ENCODE data around the gene CD22.
"Not testable (repeated sequence)": the region's sequence is repeated elsewhere in the genome, so short reads cannot be mapped to it uniquely, and the experiment has no call there.

Gene CD22

DNA sequence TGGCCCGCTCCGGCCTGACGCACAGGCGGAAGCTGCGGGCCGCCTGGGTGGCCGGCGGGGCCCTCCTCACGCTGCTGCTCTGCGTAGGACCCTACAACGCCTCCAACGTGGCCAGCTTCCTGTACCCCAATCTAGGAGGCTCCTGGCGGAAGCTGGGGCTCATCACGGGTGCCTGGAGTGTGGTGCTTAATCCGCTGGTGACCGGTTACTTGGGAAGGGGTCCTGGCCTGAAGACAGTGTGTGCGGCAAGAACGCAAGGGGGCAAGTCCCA lies 23.1 kb downstream of the CD22 start:
- no peak overlapping the region for H3K4me3 ChIP-seq
- H3K27ac ChIP-seq = peak overlapping the region in 1 of 21 experiments; percentile 5

DNA sequence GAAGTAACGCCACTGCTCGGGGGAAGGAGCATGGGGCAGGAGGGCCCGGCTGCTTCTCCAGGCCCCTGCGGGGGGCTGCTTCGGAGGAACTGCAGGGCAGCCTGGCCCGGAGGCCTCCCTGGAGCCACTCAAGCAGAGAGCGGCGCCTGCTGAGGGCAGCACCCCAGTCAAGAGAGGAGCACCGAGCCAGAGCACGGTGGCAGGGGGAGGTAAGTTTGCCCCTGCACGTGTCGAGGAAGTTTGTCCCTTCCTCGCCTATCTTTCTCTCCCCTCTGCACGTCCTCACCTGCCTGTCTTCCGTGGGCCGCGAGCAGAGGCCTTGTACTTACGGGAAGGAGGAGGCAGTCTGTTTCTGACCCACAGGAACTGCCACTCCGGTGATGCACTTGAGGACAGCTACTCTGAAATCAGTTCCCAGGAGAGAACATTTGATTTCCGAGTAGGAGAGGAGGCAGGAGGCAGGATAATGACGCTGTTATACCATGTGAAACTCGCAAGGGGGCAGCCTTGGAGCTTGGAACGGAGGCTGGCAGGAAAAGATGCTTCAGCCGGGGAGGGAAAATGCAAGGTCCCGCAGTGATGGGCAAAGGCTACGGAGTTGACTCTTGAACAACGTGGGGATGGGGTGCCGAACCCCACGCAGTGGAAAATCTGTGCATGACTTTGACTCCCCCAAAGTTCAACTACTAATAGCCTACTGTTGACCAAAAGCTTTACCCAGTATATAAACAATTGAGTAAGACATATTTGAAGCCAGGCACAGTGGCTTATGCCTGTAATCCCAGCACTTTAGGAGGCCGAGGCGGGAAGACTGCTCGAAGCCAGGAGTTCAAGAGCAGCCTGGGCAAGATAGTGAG lies 23.7 kb downstream of the CD22 start:
- Histone ChIP-seq H3K4me3 (no peak overlapping the region), H3K27ac (peak overlapping the region in 1 of 21 experiments; percentile 5)

DNA sequence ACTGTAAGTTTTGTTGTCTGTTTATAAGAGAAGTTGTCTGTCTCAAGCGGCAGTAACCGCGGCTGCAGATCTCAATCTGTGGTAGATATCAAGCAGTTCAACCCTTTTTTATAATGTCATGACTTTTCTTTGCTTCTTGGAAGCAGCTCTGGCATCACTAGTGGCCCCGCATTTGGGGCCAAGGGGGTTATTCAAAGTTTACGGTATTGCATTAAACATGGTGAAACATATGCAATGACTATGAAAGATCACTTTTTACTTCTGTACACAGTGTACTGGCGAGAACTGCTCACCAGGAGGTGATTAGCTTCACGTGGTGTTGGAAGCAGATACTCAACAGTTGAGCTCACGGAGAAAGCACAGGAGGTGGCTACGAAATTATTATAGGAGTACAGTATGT lies 24.6 kb downstream of the CD22 start:
- H3K4me3 ChIP-seq = no peak overlapping the region

DNA sequence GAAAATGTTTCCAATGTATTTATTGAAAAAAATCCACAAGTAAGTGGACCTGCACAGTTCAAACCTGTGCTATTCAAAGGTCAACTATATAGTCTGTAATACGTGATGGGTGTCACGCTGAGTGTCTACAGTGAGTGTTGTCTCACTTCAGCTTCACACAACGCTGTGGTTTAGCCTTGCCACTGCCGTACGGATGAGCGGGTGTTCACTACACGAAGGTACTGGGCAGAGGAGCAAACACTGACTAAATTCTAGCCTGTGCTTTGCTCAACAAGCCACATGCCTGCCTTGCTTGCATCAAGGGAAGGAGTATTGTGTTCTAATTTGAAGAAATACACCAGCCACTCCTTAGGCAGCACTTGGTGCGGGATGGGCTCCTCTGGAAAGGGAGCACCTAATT lies 25.9 kb downstream of the CD22 start:
- Histone ChIP-seq H3K27ac (no peak overlapping the region), H3K4me3 (no peak overlapping the region)

More for the DNA sequence above, 24.6 kb downstream of the CD22 start:
- no peak overlapping the region for H3K27ac ChIP-seq

DNA sequence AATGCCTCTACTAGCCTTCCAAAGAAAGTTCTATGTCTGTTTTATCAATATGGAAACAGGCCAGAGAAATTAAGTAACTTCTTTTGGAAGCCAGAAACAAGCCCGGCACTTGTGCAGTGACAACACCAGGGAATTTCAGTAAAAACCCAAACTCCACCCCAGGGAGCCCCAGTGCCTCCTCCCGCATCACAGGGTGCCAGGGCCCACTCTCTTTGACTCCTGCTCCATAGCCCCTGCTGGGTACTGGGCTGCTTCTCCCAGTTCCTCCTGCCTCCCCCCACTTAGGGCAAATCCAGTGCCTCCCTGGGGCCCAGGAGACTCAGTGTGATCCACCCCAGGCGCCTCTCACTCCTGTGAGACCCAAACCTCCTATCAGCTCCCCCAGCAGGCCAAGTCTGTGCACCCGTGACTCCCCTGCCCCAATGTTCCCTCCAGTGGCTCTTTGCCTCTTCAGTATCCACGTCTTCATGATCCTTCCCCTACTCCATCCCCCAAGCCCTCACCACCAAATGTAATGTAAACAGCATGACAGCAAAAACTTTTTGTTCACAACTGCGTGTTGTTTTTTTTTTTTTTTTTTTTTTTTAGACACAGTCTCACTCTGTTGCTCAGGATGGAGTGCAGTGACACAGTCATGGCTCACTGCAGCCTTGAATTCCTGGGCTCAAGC lies 26.9 kb downstream of the CD22 start:
- no peak overlapping the region for H3K27ac ChIP-seq

DNA sequence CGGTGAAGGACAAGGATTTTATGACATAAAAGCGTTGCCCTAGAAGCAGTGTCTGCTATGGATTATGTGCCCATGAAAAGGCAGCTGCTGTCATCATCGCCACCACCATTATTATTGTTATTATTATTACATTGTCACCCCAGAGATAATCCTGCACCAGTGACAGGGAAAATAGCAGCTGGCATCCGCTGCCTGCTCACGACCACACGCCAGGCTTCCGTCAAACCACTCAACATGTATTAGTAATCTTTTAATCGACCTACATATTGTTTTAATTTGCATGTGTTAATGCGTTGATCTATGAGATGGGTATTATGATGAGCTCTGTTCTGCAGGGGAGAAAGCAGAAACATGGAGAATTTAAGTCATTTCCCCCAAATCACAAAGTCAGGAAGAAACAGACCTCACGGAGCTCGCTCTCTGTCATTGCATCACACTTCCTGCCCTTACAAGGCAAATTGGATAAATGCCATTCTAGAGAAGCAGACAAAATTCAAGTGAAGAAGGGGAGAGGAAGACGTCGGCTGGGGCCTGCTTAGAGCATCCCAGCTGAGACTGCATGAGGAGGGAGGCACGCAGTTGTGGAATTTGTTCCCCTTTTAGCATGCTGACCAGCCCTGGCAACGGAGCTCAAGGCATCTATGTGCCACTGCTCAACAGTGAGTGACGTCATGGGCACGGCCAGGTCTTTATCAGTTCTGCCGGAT lies 29.0 kb downstream of the CD22 start, which contains the start of gene FFAR3:
TSS of gene FFAR3 (plus strand) at position 594 of the 707 bp plus-strand sequence. CDS start 431 bp downstream, outside the sequence.
- H3K4me3 ChIP-seq = no peak within 1 kb of the TSS
- no peak within 1 kb of the TSS for H3K27ac ChIP-seq

More for the DNA sequence above, 26.9 kb downstream of the CD22 start:
- no peak overlapping the region for H3K4me3 ChIP-seq

DNA sequence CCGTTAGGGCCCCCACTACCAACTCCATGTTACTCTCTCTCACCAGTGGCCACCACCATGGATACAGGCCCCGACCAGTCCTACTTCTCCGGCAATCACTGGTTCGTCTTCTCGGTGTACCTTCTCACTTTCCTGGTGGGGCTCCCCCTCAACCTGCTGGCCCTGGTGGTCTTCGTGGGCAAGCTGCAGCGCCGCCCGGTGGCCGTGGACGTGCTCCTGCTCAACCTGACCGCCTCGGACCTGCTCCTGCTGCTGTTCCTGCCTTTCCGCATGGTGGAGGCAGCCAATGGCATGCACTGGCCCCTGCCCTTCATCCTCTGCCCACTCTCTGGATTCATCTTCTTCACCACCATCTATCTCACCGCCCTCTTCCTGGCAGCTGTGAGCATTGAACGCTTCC lies 29.8 kb downstream of the CD22 start:
- H3K4me3 ChIP-seq = not testable (repeated sequence)

DNA sequence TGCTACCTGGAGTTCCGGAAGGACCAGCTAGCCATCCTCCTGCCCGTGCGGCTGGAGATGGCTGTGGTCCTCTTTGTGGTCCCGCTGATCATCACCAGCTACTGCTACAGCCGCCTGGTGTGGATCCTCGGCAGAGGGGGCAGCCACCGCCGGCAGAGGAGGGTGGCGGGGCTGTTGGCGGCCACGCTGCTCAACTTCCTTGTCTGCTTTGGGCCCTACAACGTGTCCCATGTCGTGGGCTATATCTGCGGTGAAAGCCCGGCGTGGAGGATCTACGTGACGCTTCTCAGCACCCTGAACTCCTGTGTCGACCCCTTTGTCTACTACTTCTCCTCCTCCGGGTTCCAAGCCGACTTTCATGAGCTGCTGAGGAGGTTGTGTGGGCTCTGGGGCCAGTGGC lies 30.4 kb downstream of the CD22 start:
- not testable (repeated sequence) for H3K4me3 ChIP-seq

More for the DNA sequence above, 29.8 kb downstream of the CD22 start:
- H3K27ac ChIP-seq = not testable (repeated sequence)

DNA sequence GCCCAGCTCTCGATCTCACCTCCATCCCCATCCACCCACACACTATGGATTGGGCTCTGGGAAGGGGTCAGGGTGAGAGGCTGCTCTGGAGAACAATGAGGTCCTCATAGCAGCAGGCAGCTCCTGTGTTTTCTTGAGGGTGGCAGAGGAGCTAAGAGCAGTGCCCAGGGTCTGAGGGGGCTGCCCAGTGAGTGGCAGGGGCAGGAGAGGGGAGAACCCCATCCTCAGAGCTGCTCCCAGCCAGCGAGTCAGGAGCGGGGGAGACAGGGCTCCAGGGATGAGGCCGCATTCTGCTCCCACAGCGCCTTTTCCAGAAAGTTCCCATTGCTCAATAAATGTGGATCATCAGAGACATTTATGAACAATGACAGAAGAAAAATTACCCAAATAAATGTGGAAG lies 31.1 kb downstream of the CD22 start:
- not testable (repeated sequence) for H3K27ac ChIP-seq, H3K4me3 ChIP-seq

More for the DNA sequence above, 30.4 kb downstream of the CD22 start:
- not testable (repeated sequence) for H3K27ac ChIP-seq

DNA sequence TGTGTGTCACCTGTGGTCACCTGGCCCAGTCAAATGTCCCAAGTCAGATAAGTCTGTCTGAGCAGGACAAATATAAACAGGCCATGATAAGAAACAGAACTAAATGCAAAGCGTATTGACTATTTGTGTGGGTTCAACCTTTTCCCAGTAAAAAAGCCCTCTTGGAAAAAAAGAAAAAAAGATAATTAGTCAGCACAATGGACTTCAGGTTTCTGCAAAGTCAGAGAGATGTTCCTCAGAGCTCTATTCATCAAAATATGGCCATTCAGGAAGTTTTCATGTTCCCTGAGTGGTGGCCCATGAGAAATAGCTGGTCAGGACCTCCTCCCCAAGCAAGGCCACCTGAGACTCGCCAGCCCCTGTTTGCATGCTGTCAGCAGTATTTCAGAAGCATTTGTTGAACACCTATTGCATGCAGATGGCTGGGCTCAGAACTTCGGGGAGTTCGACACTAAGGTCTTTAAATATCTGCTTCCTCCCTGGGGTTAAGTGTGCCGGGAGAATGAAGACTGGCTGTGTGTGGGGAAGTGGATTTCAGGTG lies 32.0 kb downstream of the CD22 start:
- Histone ChIP-seq H3K27ac (no peak overlapping the region), H3K4me3 (no peak overlapping the region)

DNA sequence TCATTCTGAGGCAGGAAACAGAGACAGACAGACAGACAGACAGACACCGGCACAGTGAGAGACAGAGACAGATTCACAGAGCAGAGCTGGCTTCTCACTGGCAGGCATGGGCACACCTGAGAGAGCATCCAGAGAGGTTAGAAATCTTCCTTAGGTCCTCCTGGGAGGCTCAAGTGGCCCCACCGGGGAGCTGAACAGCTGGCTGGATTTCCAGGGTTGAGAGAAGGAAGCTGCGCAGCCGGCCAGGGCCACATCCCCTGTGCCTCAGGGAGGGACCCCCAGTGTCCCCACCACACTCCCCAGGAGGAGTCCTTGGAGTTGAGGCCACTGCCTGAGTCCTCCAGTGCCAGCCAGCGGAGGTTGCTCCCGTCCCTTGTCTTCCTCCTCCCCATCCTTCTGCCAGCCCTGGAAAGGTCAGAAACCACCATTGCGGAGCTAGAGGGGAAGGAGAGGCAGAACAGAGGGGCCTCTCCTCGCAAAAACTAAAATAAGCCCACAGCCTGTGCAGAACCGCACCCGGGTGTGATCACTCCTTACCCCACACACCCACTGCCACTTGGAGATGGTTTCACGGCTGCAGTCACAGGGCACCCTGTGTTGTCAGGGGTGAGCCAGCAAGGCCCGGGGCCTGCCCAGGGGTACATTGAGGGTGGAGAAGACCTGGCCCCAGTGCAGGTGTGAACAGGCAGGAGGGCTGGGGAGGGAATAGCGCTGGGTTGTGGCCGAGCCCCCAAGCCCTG lies 33.4 kb downstream of the CD22 start:
- no peak overlapping the region for H3K4me3 ChIP-seq
- no peak overlapping the region for H3K27ac ChIP-seq

DNA sequence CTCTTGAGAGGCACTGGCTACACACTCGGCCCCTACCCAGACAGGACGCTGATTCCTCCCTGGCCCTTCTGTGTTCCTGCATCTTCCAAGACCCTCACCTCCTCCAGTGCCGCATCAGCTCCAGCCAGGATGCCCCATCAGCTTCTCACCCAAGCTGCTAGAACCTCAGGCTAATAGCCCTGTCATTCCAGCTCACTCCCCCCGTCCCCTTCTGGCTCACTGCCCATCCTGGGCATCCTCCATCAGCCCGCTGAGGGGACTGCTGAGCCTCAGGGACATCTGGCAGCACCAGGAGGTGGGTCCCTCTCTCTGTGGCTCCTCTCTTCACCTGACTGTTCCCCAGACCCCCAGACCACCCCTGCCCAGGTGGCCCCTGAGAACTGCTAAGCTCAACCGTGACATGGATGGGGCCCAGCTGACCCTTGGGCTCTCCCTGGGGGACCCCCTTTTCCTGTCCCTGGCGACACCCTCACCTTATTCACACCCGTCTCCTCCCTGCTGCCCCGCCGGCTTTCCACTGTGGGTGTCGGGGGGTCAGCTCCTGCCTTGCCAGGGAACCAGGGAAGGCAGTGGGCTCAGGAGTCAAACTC lies 34.1 kb downstream of the CD22 start:
- H3K27ac ChIP-seq = no peak overlapping the region
- H3K4me3 ChIP-seq = no peak overlapping the region

DNA sequence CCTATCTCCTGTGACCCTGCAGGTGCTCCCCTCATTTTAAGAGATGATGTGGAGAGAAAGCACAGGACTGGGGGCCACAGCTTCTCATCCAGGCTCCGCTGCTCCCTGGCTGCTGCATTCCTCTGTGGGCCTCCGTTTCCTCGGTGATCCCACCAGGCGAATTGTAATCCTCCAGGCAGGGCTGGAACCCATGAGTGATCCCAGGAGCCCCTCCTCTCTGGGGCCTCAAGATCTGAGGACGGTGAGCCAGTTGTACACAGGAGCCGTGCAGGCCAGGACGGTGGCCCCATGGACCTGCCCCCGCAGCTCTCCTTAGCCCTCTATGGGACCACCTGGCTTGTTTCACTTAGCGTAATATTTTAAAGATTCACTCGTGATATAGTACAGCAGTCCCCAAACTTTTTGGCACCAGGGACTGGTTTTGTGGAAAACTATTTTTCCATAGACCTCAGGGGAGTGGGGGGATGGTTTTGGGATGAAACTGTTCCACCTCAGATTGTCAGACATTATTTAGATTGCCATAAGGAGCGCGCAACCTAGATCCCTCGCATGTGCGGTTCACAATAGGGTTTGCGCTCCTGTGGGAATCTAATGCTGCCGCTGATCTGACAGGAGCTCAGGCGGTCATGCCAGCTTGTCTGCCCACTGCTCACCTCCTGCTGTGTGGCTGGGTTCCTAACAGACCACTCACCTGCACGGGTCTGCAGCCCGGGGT lies 34.9 kb downstream of the CD22 start:
- Histone ChIP-seq H3K4me3 (no peak overlapping the region), H3K27ac (no peak overlapping the region)

DNA sequence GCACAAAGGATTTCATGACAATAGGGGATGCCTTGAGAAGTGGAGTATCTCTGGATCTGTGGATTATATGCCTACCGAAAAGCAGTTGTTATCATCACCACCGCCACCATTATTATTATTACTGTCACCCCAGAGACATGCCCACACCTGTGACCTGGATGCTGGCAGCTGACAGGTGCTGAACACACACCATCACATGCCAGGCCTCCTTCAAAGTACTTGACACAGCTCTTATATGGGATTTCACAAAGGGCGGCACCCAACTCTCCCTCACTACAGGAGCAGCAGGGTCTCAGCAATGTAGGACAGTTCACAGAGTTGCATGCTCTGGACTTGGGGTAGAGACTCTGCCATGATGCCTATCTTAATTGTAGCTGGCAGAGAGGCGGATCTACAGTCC lies 36.3 kb downstream of the CD22 start:
- Histone ChIP-seq H3K27ac (no peak overlapping the region), H3K4me3 (no peak overlapping the region)

DNA sequence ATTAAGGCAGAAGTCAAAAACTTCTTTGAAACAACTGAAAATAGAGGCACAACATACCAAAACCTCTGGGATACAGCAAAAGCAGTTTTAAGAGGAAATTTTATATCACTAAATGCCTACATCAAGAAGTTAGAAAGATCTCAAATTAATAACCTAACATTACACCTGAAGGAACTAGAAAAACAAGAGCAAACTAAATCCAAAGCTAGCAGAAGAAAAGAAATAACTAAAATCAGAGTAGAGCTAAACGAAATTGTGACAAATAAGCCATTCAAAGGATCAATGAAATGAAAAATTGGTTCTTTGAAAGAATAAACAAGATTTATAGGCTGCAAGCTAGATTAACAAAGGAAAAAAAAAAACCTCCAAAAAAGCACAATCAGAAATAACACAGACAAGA lies 39.4 kb downstream of the CD22 start:
- H3K27ac ChIP-seq = no peak overlapping the region
- H3K4me3 ChIP-seq = no peak overlapping the region

DNA sequence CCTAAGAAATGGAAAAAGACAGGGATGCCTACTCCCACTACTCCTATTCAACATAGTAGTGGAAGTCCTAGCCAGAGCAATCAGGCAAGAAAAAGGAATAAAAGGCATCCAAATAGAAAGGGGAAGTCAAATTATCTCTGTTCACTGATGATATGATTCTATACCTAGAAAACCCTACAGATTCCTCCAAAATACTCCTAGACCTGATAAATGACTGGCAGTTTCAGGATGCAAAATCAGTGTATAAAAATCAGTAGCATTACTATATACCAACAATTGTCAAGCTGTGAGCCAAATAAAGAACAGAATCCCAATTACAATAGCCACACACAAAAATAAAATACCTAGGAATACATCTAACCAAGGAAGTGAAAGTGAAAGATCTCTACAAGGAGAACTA lies 40.5 kb downstream of the CD22 start:
- H3K4me3 ChIP-seq = no peak overlapping the region

DNA sequence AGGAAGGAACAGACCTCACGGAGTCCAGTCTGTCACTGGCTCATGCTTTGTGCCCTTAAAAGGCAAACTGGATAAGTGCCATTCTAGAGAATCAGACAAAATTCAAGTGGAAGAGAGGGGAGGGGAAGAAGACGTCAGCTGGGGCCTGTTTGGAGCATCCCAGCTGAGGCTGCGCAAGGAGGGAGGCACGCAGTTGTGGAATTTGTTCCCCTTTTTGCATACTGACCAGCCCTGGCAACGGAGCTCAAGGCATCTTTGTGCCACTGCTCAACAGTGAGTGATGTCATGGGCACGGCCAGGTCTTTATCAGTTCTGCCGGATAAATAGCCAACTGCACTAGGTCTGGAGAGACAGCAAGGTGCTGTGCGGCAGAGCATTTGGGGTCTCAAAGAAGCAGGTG lies 41.7 kb downstream of the CD22 start, which contains the start of gene GPR42:
TSS of gene GPR42 (plus strand) at position 347 of the 400 bp plus-strand sequence. CDS start 292 bp downstream, outside the sequence.
- H3K4me3 ChIP-seq = no peak within 1 kb of the TSS
- H3K27ac ChIP-seq = no peak within 1 kb of the TSS

More for the DNA sequence above, 40.5 kb downstream of the CD22 start:
- no peak overlapping the region for H3K27ac ChIP-seq

DNA sequence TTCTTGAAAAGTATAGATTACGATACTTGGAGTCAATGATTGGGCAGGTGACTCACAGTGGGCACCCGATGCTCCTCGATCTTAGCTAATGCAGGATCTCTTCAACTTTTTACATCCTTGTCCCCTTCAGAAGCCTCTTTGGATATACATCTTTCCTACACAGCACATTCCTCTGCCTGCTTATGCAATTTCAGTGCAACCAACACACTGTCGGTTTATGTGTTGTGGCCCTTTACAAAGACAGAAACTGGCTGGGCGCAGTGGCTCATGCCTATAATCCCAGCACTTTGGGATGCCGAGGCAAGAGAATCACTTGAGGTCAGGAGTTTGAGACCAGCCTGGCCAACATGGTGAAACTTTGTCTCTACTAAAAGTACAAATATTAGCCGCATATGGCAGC lies 44.5 kb downstream of the CD22 start:
- Histone ChIP-seq H3K27ac (no peak overlapping the region), H3K4me3 (no peak overlapping the region)

DNA sequence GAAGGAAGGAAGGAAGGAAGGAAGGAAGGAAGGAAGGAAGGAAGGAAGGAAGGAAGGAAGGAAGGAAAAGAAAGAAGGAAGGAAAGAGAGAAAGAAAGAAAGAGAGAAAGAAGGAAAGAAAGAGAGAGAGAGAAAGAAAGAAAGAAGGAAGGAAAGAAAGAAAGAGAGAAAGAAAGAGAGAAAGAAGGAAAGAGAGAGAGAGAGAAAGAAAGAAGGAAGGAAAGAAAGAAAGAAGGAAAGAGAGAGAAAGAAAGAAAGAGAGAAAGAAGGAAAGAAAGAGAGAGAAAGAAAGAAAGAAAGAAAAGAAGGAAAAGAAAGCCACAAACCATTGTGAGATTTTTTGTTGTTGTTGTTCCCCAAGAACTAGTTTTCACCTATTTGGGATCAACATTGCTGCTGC lies 45.0 kb downstream of the CD22 start:
- H3K4me3 ChIP-seq, H3K27ac ChIP-seq: not testable (repeated sequence)

Data from skin epidermis (tissue), 12 donors.